HG02571 (cell line): ENCODE measurements around the gene BAIAP2.

Source experiments
- ATAC-seq: cut with Tn5 transposase; IDR thresholded peaks from one replicate; pipeline ENCODE4 v1.9.1; 2021; ENCODE audit warnings: mild to moderate bottlenecking, moderate library complexity; ENCODE audit not compliant: unreplicated experiment

Gene BAIAP2

DNA sequence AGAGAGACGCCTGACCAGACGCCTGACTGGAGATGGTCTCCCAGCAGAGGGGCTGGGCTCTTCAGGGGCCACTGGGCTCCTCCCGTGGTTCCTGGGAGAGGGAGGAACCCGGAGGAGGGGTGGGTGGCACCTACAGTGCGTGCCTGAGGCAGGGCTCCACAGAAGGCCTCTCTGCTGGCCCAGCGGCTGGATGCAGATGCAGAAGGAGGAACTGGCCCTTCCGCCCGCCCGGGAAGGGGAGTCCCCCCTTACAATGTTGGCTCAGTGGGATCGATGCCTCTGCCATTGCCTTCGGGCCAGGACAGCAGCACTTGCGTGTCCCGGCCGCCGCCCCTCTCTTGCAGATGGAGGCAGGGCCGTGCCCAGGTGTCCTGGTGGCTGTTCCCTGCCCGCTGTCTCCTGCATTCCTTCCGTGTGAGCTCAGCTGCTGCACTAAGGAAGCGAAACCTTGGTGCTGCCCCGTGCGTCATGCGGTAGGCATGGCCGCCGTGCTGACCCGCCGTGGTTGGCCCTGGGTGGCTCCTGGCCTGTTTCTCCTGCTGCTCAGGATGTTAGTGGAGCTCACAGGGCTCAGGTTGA is 15.1 kb downstream of the BAIAP2 start:
- ATAC-seq, result no peak

DNA sequence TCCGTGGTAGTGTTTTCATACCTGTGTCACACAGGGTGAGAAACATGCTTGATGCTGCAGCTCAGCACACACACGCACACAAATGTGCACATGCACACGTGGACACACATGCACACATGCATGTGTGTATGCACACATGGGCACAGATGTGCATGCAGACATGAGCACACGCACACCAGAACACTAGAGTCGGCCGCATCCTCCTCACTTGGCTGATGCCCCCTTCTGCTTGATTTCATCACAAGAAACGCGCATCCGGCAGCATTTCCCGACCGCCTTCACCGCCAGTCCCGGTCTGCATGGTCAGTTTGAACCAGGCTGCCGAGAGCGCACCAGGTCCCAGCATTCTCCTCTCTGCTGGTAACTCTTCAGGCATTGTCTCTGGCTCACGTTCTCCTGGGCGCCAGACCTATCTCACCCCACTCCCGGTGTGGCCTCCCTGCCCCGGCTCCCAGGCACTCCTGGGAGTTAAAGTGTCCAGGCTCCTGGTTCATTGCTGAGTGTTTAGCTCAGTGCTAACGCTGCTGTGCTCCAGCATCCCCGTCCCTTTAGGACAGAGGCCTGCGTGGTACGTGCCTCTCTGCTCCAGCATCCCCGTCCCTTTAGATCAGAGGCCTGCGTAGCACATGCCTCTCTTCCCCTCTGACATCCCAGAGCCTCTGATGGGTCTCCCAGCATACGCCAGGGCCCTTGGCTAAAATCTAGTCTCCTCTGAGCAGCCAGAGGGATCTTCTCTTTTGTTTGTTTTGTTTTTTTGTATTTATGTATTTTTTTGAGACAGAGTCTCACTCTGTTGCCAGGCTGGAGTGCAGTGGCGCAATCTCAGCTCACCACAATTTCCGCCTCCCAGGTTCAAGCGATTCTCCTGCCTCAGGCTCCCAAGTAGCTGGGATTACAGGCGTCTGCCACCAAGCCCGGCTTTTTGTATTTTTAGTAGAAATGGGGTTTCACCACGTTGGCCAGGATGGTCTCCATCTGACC is 16.0 kb downstream of the BAIAP2 start:
- ATAC-seq, result no peak

DNA sequence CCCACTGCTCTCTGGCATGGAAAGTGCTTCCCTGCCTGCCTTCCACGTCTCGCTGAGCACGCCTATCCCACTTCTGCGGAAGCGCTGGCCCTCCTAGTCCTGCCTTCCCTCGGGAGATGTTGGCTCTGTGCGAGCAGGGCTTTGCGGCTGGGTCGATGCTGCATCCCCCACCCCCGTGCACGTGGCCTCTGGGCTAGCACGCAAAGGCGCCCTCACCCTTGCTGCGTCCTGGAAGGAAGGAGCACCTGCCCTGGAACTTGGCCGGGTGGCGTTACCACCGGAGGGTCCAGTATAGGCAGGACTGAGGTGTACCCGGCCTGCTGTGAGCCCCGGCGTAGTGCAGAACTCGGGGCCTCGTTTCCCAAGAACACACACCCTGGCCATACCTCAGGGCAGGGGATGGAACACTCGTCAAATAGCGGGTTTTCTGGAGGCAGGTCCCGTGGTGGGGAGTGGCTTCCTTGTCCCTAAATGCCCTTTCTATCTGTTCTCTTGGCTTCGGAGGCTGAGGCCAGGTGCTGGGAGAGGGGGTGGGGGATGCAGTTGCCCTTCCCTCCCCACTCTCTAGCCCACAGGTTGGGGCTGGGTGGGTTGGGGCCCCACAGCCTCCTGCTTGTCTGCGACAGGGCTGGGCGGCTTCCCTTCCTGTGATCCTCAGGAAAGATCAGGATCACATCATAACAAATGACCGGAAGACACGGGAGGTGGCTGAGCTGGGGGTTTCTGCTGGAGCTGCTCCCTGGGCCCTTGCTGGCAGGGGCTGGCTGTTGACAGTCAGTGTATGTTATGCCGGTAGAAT is 17.4 kb downstream of the BAIAP2 start:
- ATAC-seq, result no peak

DNA sequence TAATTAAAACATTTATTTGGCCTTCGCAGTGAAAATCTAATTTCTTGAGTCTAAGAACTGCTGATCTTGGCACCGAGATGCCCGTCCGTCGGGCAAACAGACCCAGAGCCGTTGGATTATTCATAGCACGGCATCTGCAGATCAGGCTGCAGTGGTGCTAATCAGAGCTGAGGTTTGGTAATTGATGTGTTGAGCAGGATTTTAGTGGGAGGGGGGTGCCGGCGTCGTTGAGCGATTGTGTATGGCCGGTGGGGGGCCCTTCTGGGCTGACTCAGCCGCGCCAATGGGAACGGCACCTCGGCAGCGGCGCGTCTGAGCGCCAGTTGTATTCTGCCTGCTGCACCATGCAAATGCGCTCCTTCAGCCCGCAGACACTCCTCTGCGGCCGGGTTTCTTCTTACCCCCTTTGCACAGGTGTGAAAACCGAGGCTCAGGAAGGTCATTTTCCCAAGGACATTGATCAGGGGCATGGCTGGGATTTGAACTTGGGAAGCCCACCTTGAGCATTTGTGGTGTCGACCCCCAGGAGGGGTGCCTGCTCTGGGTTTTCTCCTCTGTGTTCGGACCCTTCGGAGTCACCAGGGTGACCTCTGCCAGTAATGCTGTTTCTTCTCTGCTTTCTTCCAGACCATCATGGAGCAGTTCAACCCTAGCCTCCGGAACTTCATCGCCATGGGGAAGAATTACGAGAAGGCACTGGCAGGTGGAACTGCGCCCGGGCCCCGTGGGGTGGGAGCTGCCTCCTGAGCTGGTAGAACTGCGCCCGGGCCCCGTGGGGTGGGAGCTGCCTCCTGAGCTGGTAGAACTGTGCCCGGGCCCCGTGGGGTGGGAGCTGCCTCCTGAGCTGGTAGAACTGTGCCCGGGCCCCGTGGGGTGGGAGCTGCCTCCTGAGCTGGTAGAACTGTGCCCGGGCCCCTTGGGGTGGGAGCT is 18.4 kb downstream of the BAIAP2 start:
- no peak for ATAC-seq

DNA sequence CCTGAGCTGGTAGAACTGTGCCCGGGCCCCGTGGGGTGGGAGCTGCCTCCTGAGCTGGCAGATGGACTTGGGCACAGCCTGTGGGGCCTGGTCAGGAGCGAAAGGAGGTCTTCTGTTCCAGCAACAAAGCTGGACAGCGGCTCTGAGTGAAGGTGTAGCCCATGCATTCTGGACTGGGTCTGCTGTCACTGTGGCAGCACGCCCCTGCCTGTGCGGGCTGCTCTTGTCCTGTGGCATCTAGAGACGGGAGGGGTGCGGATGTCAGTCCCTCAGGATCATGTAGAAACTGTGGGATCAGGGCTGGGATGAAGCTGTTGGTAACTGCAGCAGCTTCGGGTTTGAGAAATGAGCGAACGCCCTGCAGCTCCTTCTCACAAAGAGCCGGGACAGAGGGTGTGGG is 19.4 kb downstream of the BAIAP2 start:
- no peak for ATAC-seq

DNA sequence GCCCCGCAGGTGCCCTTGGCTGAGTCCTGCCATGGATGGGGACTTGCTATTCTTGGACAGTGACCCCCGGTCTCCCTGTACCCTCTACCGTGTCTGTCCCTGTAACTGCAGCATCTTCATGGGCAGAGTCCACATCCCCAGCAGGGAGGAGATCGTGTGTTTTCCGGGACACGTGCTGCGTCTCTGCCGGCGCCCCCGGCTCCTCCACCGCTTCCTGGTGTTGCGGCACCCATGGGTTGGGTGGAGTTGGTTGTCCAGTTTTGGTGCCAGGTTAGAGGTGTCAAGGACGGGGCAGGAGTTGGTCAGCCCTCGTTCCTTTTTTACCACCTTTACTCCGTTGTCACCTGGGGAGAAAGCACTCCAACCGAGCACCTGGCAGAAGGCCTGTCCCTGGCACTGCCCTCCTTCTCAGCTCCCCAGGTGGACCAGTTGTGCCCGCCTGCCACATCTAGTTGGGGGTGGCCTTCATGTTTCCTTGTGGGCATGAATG is 20.0 kb downstream of the BAIAP2 start:
- ATAC-seq, result no peak

DNA sequence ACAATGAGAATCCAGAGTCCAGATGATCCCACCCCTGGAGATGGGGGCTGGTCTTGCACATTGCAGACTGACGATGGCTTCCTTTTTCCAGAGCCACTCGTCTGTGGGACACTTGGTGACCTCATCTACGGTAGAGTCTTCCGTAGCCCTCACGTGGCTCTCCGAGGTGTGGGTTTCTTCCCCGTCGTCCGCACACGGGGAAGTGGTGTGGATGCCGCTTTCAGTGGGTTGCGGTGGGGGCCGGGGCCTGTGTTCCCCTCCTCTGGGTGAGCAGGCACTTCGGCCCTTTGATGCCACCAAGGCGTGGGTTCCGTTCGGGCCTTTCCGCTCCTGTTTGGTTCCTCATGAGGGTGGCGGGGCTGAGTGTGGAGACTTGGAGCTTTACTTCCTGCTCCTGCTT is 21.4 kb downstream of the BAIAP2 start:
- no peak for ATAC-seq

DNA sequence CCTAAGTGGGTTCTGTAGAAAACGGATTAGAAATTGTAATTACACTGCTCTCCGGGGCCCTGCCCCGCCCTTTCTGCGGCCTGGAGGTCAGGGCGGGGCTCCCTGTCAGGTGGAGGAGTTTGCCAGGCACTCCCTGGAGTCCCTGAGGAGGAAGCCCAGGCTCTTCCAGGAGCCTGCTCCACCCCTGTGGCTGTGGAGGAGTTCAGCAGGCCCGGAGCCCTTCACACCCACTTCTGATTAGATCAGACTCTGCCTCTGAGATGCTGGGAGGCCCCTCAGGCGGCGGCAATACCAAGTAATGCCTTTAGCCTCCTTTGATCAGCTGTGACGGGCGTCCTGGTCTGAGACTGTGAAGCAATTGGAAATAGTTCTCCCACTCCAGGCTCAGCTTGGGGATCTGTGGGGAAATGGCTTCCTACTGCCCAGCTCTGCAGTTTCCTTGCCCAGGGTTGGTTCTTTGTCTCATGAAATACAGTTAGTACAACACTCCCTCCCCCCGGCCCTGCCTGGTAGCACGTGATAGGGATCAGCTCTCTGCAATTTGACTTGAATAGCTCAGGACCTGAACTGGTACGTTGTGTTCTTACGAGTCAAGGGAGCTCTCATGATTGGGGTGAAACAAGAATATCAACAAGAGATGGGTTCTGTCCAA is 22.3 kb downstream of the BAIAP2 start:
- ATAC-seq, result no peak

DNA sequence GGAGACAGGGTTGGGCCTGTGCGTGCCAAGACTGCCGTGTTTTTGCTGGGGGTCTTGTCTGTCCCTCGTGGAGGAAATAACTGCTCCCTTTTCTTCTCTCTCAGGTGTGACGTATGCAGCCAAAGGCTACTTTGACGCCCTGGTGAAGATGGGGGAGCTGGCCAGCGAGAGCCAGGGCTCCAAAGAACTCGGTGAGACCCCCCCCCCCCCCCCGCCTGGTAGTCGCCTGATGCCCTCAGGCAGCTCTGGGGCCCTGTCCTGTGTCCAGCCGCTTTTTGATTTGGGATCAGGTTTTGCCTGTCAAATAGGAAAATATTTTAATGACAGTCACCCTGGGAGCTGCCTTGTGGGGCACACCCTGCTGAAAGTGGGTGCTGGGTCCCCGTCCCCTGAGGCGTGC is 22.8 kb downstream of the BAIAP2 start:
- no peak for ATAC-seq

DNA sequence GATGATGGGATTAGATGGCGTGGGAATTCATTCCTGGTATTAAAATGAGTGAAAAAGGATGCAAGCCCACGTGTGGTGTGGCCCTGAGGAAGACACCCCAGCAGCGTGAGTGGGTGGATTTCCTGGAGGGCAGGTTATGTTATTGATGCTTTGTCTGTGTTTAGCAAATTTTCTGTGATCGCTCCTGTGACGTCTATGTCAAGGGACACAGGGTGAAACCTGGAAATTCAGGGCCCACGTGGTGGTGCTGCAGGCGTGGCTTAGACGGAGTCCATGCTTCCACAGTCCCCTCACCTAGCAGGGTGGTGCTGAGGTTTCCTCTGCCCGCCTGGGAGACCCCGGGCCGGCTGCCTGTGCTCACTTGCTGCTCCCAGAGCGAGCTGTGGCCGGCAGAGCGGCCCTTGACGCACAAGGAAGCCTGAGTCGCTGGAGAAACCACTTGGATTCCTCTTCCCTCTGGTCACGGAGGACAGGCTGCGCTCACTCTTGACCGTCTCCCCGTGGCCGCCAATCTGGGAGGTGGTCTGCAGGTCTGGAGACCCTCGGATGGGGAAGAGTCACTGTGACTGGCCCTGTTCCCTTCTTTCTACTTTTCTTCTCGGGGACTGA is 23.4 kb downstream of the BAIAP2 start:
- ATAC-seq, result no peak

DNA sequence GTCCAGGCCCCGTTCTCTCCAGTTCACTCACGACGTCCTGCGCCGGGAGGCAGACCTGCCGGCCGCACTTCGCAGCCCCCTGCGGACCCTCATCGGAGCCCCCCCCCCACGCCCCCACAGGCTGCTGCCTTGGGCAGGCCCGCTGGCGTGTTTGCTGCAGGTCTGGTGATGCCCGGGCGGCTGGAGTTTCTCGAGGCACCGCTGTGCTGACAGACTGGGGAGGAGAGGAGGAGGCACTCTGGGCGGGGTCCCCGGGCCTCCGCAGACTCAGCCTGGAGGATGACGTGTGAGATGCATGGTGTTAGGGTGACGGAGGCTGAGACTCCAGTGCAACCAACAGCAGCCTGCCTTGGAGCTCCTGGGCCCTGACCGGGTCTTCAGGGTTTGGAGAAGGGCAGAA is 24.1 kb downstream of the BAIAP2 start:
- ATAC-seq, result no peak

DNA sequence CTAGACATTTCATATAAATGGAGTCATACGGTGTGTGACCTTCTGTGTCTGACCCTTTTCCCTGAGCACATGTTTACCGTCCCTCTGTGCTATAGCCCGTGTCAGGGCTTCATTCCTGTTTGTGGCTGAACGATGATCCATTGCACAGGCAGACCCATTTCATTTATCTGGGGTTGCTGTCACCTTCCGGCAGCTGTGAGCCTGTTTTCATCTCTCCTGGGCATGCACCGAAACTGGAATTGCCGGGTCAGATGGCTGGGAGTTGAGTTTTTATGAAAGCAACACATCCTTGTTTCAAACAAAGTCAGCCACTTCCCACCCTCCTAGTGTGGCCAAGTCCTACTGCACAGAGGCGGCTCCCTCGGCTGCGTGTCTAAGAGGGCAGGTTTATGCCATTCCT is 25.5 kb downstream of the BAIAP2 start:
- no peak for ATAC-seq

DNA sequence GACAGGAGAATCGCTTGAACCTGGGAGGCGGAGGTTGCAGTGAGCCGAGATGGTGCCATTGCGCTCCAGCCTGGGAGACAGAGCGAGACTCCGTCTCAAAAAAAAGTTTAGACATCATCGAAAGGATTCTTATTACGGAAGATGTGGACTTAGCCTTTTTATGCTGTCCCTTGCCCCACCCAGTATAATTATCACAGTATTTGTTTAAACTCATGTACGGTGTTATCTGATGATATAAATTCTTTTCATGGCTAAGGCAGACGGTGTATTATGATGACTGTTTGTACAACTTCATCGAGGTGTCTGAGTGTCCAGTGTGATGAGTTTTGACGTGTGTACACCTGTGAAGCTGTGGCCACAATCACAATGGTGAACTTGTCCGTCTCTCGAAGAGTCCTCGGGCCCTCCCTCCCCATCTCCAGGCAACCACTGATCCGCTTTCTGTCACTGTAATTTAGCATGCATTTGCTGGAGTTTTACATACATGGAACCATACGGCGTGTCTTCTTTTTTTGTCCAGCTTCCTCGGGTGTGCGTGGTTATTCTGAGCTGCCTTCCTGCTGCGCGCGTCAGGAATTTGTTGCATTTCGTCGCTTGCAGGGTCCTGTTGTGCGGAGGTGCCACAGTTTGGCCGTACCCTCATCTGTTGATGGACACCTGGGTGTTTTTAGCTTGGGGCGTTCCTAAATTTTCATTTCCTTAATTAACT is 26.2 kb downstream of the BAIAP2 start:
- no peak for ATAC-seq

DNA sequence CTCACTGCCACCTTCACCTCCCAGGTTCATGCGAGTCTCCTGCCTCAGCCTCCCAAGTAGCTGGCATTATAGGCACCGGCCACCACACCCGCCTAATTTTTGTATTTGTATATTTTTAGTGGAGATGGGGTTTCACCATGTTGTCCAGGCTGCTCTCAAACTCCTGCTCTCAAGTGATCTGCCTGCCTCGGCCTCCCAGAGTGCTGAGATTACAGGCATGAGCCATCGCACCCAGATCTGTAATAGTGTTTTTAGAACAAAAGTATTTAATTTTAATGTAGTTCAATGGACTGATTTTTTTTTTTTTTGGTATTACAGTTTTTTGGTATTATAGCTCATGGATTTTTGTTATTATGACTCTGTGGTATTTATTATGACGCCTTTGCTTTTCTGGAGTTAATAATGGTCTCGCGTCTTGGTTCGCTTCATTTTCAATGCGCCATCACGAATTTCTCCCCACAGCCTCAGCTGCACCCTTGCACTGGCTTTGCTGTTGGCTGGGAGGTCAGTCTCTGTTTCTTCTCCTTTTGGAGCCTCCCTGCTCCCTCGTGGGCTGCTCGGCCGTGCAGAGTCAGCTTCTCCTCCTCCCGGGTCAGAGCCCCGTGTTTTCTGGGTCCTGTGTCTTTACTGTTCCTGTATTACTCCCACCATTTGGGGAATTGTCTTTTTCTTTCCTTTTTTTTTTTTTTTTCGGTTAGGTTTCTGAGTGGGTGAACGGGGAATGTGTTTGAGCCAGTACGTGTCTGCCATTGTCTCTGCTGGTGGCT is 27.2 kb downstream of the BAIAP2 start:
- ATAC-seq, result no peak

DNA sequence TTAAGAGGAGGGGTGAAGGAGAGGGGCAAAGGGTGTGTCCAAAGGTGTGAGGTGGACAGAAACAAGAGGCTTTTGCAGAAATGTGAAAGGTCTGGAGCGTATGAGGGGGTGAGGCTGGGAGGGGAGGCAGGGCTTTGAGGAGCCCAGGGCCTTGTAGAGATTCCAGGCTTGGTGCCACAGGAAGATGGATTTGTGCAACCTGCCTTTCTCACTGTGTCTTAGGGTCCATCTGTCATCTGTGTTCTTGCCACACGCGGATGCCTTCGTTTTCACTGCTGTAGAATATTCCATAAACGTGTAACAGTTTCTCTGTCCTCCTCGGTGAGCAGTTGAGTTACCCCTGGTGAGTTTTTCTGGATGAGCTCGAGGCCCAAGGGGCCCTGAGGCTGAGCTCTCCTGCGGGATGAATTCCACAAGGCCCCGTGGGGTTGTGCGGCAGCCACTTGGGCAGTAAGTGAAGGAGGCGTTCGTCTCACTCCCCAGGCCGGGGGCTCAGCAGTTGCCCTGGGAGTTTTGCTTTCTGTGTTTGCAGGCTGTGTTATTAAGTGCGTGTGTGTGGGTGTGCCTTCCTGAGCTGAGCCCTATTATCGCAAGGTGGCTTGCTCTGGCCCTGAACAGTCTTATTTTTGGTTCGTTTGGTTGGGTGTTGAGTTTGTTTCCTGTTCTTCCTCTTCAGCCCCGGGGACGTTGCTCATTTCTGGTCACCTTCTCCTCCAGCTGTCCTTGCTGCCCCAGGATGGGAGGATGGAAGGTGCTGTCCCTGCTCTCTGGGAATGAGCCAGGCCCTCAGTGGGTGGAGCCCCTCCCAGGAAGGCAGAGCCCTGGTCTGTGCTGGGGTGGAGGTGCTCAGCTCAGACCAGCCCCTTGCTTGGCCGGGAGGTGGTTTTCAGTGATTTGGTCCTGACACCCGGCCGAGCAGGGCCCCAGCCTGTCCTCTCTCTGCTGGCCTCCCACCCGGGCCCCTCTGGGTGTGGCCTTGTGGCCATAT is 28.4 kb downstream of the BAIAP2 start:
- no peak for ATAC-seq

DNA sequence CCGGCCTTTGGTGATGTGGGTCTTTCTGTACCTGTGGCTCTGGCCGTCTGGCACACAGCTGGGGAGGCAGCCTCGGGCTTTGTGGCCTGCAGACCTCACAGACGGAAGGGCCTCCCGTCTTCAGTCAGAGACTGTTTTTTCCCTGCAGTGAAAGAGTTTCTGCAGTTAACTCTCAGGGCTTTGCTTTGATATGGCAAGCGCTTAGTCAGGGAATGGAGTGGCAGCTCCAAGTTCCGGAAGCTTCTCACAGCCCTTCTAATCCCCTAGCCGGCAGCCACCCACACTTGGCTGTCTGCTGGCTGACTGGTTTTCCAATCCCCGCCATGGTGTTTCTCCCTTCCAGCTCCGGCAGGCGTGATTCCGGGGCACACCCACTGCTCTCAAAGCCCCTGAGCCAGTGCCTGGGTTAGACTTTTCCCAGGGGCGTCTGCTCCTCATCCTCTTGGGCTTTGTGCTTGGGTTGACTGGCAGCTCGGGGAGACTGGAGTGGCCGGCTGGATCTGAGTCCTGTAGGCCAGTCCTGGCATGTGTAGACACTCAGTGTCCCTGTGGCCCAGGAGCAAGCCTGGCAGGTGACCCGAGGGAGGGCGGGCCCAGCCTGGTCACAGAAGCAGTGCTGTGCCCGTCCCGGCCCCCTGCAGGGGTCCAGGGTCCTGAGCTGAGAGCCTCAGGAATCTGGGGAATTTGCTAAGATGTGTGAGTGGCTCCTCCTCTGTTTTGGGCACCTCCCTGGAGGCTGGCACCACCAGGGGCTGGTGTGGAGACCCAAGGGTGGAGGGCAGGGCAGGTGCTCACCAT is 29.9 kb downstream of the BAIAP2 start:
- ATAC-seq, result no peak
